Tongue (tissue), 2 donors: ENCODE measurements around the gene ZNHIT6. TPM values are rescaled to one million over a fixed set of nuclear protein-coding genes. Genes with fewer than 3 reads are reported as not detected.

Source experiments
- DNase-seq: peaks from one replicate; pipeline ENCODE4 v3.0.0-alpha.2; 2015
- total RNA-seq: library from RNA; depleted of rRNA; stranded (reverse); fragments of >200 nt; gene quantifications from one replicate; pipeline ENCODE4 v1.2.3, GENCODE V29; 2014

Gene ZNHIT6
- total RNA-seq, 1 donor from 2014 or later: 12.5 TPM

DNA sequence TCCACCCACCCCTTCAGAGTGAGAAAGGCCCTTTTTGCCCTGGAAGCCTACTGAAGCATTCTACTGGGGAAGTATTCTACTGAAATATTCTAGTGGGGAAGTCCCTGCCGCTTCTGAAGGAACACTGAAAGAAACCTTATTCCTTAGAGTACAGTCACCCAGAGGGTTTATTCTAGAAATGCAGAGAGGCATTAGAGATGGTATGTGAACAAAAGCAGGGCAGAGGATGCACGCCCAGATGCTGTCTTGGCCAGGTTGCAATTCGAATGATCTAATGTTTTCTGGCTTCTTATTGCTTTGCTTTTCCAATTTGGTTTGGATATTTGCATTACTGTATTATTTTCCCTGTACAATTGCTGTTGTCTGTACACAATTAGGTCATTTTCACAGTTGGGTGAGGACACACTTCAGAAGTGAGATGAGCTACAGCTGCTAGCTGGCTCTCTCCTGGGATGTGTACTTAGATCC is 90.6 kb downstream of the ZNHIT6 start:
- DNase-seq: peak; percentile 52

DNA sequence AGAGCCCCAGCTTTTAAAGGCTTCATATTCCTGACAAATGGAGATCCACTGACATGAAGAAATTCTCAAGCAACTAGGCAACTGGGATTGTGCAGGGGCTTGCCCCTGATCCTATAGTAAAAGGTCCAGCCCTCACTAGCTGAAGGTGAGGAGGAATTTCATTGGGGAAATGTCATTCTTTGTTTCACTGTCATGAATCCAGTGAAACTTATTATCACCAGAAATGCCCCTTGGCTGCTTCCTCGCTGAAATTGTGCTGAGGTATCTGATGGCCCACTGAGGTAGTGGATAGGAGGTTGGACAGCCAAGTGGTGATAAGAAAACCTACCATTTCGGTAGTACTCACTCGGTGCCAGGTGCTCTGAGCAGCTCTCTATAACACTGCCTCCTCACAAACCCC is 91.5 kb downstream of the ZNHIT6 start:
- no peak for DNase-seq

DNA sequence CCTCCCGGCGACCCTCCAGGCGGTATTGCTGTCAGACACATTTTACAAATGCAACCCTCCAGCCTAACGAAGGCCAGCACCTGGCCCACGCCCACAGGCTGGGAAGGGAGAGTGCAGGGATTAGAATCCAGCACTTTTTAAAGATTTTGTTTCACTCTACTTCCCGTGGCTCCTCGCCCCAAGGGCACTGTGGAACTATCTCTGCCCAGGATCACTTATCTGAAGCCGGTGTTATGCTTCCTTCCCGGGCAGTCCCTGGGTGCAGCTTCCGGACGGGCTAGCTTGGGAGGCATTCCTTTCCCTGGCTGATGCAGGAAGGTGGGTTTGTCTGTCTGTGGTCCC is 91.9 kb downstream of the ZNHIT6 start:
- peak; percentile 17 for DNase-seq

DNA sequence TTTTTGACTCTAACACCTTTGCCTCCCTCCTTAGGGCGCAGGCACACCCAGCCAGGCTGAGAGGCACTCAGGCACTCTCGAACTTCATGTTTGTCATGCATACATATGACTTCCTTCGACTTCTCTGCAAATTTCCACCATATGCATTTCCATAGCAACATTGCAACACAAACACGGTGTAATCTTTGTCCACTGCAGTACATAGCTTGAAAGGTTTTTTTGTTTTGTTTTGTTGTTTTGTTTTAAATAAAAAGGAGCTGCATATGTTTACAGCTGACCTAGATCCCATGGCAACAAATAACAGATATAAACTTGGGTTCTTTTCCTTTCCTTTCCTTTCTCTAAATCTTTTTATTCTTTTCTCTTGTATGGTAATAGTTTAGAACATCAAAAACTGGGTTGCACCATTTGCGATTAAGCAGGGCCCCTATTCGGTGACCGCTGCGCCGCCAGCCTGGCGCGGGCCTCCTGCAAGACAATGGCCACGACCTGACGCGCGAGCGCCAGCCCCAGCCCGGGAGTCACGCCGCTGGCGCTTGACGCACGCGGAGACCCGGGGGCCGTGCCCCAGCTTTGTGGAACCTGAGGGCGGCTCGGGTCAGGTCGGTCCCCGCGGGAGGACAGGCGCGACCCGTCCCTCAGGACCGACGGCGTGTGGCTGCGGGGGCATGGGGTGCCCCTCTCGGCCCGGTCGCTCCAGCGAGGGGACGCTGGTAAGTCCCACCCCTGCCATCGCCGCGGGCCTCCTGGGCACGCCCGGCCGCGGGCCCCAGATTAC is 92.5 kb downstream of the ZNHIT6 start:
- peak; percentile 59 for DNase-seq

DNA sequence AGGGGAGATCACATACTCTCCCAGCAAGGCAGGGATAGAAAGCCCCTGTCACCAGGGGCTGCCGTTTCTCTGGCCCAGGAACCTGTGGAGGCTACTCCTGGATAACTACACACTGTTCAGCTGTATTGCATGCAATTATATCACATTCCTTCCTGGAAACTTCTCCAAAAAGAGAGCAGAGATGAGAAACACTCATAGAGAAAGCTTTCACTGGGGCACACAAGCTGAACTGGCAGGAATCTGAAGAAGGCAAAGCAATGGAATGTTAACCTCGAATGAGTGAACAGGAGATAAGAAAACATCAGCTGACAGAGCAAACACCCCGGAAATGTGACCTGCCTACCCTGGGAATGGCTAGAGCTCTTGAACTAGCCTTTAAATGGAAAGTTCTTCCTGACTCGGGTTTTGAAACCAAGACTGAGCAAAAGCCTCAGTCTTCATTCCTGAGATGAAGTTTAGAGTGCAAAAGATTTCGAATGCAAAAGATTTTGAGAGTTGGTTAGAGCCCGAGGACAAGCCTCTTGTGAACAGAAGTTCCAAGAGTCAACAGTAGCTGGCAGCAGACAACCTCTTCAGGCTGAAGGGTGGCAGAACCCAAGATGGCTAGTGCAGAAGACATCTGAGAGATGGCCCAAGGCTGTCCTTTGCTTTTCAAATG is 95.4 kb downstream of the ZNHIT6 start:
- DNase-seq: peak; percentile 50

DNA sequence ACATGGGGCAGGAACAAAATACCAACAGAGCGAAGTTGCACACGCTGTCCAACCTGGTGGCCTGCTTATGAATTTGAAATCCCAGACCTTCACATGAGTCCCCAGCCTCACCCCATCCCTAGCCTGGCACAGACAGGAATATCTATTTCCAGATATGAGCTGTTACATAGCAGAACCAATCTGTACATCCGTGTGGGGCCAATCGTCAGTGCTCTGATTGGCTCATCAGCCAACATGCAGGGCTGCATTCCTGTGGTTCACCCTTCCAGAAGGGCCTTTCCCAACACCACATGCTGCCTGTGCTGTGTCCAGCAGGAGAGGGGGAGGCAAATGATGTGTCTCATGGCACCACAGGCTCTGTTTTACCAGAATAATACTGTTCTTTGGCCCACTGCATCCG is 96.4 kb downstream of the ZNHIT6 start:
- DNase-seq: peak; percentile 67

DNA sequence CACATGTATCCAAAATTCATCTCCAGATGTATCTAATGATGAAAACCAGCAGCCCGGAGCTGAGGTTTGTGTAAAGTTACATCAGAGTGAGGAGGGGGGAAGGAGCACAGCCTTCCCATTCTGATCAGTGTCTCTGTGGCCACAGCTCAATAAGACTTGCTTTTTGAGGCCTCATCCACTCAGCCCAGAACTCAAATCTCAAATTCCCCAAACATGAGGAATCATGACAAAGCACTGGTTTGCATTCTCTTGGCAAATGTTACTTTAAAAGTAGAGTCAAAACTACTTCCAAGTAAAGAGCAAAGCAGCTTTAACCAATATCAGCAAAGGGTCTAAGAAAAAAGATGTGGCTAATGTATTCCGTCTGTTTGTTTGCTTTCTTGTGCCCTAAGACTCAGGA is 96.8 kb downstream of the ZNHIT6 start:
- peak; percentile 79 for DNase-seq

DNA sequence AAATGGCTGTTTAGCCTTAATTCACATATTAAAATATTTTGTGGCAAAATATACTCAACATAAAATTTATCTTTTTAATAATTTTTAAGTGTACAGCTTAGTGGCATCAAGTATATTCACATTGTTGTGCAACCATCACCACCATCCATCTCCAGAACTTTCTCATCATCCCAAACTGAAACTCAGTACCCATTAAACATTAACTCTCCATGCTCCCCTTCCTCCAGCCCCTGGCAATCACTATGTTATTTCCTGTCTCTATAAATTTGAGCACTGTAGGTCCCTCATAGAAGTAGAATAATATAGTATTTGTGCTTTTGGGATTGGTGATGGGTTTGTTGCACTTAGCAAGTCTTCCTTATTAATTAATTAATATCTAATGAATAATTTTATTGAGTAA is 98.3 kb downstream of the ZNHIT6 start:
- no peak for DNase-seq

DNA sequence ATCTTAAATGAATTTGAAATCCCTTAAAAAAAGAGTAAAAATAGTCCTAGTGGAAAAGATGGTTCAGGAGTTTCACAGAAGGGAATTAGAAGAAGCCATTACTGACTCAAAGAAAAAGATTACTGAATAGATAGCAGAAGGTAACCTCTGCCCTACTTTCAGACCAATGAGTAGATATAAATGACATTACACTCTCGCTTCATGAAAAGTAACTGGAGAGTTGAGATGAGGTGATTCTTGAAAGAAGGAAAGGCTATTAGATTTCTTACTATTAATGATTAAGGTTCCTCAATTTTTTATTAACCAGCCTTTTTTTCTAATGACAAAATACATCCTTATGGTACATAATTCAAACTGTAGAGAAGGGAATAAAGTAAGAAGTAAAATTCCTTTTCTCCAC is 99.4 kb downstream of the ZNHIT6 start:
- DNase-seq: no peak

DNA sequence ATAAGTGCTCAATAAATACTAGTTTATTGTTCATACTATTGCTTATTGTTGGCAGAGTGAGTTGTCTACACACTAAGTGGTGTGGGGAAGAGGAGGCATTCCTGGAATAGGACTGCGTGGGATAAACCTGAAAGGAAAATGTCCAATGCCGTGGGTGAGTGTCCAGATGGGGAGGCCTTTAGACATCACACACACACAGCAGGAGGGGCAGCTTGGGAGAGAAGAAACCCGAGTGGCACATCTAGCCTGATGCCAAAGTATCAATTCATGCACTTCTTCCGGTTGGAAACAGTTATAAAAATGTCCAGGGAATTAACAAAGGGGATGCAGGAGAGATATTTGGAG is 100.3 kb downstream of the ZNHIT6 start:
- no peak for DNase-seq

DNA sequence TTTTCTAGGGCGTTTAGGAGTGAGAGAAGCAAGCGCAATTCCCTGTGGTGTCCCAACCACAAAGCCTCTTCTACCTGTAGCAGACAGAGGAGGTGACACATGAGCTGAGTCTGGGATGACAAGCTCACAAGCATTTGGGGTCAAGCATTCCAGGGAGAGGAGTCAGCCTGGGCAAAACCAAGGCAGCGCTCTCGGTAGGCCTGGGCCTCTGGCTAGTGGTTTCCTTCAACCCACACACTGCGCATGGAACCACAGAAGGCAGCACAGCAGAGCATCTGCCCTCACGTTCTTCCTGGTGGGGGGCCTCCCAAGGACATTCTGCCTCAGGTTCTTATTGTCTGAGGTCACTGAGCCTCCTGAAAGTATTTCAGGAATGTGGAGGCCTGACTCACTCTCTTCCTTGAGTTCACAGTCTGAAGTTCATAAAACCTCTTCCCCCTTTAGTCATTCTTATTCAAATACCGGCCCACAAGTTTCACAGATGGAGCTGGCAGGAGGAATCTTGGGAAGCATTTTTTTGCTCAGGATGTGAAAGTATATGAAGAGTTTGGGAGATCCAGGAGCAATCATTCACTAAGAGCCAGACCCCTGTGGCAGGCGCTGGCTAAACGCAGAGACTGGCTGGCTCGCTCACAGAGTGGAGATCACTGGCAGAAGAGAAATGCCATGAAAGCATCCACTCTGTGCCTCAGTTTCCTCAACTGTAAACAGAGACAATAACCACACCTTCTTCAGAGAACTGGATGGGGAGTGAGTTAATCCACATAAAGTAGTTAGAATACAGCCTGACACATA is 100.9 kb downstream of the ZNHIT6 start:
- no peak for DNase-seq

DNA sequence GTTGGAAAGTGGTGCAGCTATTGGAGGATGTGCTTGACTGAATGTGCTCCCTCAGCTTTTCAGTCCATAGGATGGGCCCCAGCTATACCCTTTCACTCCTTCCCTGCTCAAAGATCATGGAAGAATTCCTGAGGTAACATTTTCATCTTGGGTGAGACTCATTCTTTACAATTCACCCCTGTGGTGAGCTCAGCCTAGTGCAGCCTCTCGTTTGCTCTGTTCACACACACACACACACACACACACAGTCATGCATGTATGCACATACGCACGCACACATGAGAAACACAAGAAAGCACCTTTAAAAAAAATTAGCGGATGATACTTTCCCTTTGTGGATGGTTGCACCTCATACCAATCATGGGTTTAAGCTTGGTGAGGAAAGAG is 101.8 kb downstream of the ZNHIT6 start:
- DNase-seq: no peak

DNA sequence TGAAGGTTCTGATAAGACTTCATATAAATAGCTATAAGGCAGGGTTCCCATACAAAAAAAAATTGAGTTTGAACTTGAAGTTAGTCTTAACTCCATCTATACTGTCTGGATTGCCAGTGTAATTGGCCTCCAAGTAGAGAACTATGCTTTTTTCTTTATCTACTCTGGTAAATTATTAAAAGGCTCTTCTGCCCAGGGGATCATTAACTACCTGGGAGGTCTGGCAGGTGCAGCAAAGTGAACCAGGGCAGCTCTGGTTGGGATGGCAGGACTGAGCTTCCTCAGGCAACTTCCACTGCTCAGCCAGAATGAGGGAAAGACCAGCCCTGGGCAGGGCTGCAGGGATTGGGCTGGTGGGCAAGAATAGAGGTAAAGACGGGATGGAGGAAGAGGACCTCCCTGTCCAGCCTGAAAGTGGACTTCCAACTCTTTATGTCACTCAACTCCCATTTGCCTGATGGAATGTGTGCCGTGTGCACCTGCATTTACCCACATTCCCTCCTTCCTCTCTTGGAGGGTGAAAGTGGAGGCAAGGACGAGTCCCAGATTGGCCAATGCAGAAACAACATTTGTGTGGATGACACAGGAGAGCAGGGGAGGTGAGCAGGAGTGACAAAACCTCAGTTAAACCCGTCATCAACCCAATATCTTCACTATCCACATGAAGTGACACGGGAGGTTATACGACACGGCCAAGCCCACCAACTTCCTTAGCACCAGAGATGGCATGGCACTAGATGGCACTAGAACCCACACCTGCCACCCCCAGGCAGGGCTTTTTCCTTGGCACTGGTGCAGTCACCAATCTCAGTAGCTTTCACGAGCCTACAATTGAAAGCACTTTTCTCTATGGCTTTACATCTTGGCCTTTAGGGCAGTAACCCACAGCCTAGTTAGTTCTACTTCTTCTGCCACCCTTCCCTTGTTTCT is 102.5 kb downstream of the ZNHIT6 start:
- DNase-seq: no peak

DNA sequence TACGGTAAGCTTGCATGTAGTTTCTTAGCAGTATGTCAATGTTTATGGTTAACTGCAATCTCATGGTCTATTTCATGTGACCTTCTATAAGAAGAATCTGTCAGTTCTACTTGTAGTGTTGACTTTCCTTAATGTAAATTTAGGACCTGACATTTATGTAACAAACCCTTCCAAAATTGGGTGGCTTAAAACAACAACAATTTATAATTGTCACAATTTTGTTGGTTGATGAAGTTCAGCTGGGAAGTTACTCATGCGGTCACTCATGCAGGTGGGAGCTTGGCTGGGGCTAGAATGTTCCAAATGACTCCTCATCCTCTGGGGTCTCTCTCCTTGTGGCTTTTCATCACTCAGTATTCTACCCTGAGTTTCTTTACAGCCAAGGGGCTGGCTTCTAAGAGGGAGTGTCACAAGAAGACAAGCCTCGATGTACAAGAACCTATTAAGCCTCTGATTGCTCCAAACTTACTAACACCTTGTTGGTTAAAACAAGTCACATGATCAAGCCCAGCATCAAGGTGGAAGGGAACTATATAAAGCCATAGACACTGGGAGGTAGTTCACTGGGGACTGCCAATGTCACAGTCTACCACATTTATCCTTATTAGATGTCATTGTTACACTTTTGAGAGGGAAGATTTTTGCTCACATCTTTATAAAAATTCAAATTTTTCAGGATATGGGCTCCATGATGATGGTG is 103.8 kb downstream of the ZNHIT6 start:
- peak; percentile 57 for DNase-seq

DNA sequence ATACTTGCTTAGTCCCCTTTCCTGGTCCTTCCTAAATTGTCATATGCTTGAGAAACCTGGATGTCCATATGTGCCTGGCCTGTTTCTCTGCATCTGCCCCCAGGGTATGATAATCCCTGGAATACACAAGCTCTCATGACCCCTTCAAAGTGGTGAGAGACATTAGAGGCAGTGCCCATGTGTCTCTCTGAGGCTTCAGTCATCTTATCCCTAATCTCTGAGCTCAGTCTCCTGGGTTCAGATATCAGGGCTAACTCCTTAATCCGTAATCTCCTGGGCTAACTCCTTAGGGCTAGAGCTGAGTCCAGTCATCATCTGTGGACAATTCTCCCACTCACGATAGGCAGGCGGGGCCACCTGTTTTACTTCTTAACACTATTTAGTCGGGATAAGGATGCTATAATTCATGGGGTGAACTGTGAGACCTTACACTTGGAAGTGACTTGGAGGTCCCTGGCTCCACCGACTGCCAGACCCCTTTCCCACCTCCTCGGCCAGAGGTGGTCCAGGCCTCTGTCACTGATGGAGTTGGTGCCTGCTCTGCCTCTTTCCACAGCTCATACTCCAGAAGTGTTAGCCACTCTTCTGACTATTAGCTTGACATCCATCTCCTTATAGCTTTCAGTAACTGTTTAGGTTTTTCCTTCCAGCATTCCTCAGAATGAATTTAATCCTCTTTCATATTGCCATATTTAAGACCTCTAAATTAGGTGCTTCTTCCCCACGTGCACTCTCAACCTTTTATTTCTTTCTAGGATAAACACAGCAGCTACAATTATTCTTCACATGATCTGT is 105.0 kb downstream of the ZNHIT6 start:
- DNase-seq: no peak

DNA sequence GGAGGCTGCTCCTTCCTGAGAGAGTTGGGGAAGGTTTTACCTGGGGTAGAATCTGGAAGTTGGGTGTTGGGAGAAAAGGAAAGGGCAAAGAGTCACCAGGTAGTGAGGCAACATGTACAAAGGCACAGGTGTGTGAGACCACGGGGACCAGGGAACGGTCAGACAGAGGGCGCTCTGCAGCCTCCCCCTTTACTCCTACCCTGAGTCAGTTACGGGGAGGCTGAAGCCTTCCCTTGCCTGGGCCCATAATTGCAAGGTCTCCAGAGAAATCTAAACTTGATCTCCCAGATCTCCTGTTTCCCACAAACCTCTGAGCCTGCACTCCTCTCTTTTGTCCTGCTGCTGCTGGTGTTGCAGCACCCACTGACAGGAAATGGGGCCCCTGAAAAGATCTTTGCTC is 105.7 kb downstream of the ZNHIT6 start:
- DNase-seq: no peak

DNA sequence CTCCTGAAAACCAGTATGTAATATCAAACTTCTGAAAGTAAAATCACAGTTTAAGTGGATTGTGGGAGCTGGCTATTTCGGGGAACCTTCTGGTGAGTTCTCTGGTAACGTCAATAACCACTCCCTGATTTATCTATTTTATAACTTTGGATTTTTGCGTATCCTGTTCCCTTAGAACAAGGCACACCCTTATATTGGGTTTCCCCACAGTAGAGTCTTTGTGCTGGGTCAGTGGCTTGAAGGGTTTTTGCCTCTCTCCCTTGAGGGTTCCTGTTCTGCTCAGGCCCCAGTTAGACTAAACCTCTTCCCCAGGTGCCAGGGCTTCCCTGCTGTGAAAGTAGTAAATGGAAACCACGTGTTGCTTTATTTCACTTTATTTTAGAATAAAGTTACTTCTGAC is 106.3 kb downstream of the ZNHIT6 start:
- DNase-seq: no peak

DNA sequence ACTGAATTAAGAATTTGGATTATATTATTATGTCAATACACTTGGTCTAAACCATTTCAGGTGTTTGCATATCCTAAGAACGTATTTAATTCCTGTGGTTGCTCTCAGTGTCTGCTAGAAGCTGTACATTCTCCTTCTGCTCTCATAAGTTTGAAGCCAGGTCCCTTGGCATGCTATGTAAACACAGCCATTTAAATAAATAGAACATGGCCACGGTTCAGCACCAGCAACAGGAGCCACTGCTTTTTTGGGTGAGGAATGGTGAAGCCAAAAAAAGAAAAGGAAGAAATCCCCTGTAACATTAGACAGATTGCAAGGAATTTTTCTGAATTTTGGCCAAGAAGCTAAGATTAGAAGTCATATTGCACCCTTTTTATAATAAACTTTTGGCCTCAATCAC is 108.6 kb downstream of the ZNHIT6 start:
- no peak for DNase-seq
